WTC11 (cell line): ENCODE results near the gene FAM3C.

Experiments
- CTCF ChIP-seq: fragments of 200-600 bp; IDR thresholded peaks from 2 replicates; pipeline ENCODE4 v1.8.0; 2022; ENCODE audit warnings: antibody characterized with exemption
- NFE2L1 ChIP-seq: sonication (generic); formaldehyde crosslinking; IDR thresholded peaks from 2 replicates; pipeline ENCODE4 v1.8.1; 2023; ENCODE audit warnings: missing genetic modification reagents
- NR1H2 ChIP-seq: sonication (generic); formaldehyde crosslinking; IDR thresholded peaks from 2 replicates; pipeline ENCODE4 v1.9.0; 2021; ENCODE audit warnings: mild to moderate bottlenecking, moderate library complexity, missing genetic modification reagents
- PREB ChIP-seq: sonication (generic); formaldehyde crosslinking; IDR thresholded peaks from 2 replicates; pipeline ENCODE4 v1.8.1; 2022; ENCODE audit warnings: mild to moderate bottlenecking, missing genetic modification reagents, moderate library complexity, borderline replicate concordance
- ZBTB43 ChIP-seq: sonication (generic); formaldehyde crosslinking; IDR thresholded peaks from 2 replicates; pipeline ENCODE4 v1.8.1; 2023; ENCODE audit warnings: mild to moderate bottlenecking, missing genetic modification reagents

GRCh38 chr7:121303422-121304101, 92.5 kb downstream of the FAM3C start:
- TF ChIP-seq NR1H2 (CRISPR knock-in tag), result no peak
- no peak for TF ChIP-seq PREB
- TF ChIP-seq CTCF, result no peak
- TF ChIP-seq NFE2L1, result no peak
- TF ChIP-seq ZBTB43 (CRISPR knock-in tag), result no peak
